K562 treated with DMSO at 1 percent for 48 hours (cell line): ENCODE results near the gene ZNF253. TPM values are rescaled to one million over a fixed set of nuclear protein-coding genes. Genes with fewer than 3 reads are reported as not detected.

ENCODE experiments used
- total RNA-seq: library from RNA; unstranded; fragments of 300-600 nt; gene quantifications from 2 replicates; pipeline ENCODE4 v1.2.3, GENCODE V29; 2022; ENCODE audit warnings: low replicate concordance; ENCODE audit errors: extremely low read depth

ZNF253 gene
- not detected in 2 replicates for total RNA-seq

GRCh38 chr19:19865750-19866610 is at the start of gene ZNF253:
TSS of gene ZNF253 (plus strand) at chr19:19865882. CDS start at chr19:19865997, 115 bp downstream.

DNA sequence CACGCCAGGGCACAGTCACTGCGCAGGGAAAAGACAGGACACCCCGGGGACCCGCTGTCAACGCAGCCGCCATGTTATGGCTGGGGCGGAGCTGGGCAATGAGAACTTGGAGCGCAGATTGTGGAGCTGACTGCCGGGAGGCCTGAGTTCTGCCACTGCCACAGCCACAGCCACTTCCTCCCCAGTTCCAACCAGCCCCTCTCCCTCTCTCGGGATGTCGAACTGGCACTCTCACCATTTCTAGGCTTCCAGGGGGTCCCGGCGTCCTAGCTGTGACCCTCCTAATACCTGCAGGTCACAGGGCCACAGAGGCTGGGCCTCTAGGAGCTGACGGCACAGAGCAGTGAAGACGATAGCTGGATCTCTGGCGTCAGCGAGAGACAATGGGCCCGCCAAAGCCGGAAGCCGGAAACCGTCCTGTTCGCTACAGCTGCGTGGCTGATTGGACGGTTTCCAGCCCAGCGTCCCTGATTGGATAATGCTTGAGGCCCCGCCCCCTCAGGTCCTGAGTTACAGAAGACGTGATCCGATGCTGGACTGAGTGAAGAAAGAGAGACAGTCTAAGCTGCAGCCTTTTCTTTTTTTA is 44.2 kb upstream of the ZNF253 start, which contains the start of gene ZNF506:
TSS of gene ZNF506 (minus strand) at position 385 of the 586 bp plus-strand sequence. CDS start at position 238, 147 bp downstream.

DNA sequence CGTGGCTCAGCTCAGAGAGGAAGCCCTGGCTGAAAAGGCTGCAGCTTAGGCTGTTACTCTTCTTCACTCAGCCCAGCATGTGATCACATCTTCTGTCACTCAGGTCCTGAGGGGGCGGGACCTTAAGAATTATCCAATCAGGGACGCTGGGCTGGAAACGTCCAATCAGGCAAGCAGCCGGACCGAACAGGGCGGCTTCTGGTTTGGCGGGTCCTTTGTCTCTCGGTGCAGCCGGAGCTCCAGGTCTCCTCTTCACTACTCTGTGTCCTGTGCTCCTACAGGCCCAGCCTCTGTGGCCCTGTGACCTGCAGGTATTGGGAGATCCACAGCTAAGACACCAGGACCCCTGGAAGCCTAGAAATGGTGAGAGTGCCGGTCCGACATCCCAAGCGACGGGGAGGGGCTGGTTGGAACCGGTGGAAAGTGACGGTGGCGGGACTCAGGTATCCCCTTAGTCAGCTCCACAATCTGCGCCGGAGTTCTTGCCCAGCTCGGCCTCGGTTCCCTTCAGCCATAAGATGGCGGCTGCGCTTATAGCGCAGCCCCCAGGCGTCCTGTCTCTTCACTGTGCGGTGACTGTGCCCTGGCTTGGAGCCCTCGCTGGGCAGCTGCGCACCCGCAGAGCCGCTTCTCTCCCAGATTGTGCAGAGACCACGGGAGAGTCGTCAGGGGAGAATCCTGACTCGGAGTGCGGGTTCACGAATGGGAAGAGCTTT is 35.2 kb downstream of the ZNF253 start, which contains the start of gene ZNF93:
TSS of gene ZNF93 (plus strand) at position 218 of the 716 bp plus-strand sequence. CDS start at position 361, 143 bp downstream.

Other genes starting within 250 kb of the ZNF253 start
- not detected in 2 replicates for gene PBX4, start 247.2 kb upstream of the ZNF253 start, total RNA-seq
- gene LPAR2, start 237.7 kb upstream of the ZNF253 start, total RNA-seq, result not detected in 2 replicates
- not detected in 2 replicates for gene GMIP, start 222.2 kb upstream of the ZNF253 start, total RNA-seq
- 205 TPM in 1 of 2 replicates, not detected in the other for gene ATP13A1, start 202.2 kb upstream of the ZNF253 start, total RNA-seq
- not detected in 2 replicates for gene ZNF101, start 197.0 kb upstream of the ZNF253 start, total RNA-seq
- gene ZNF14, start 132.8 kb upstream of the ZNF253 start, total RNA-seq, result not detected in 2 replicates
- gene ZNF506, start 44.1 kb upstream of the ZNF253 start, total RNA-seq, result not detected in 2 replicates
- gene ZNF93, start 35.1 kb downstream of the ZNF253 start, total RNA-seq, result not detected in 2 replicates
- not detected in 2 replicates for gene ZNF682, start 173.6 kb downstream of the ZNF253 start, total RNA-seq
- gene ZNF90, start 212.1 kb downstream of the ZNF253 start, total RNA-seq, result not detected in 2 replicates